ENCODE data around the gene FAM111B.
"Not testable (repeated sequence)": the region's sequence is repeated elsewhere in the genome, so short reads cannot be mapped to it uniquely, and the experiment has no call there.

DNA sequence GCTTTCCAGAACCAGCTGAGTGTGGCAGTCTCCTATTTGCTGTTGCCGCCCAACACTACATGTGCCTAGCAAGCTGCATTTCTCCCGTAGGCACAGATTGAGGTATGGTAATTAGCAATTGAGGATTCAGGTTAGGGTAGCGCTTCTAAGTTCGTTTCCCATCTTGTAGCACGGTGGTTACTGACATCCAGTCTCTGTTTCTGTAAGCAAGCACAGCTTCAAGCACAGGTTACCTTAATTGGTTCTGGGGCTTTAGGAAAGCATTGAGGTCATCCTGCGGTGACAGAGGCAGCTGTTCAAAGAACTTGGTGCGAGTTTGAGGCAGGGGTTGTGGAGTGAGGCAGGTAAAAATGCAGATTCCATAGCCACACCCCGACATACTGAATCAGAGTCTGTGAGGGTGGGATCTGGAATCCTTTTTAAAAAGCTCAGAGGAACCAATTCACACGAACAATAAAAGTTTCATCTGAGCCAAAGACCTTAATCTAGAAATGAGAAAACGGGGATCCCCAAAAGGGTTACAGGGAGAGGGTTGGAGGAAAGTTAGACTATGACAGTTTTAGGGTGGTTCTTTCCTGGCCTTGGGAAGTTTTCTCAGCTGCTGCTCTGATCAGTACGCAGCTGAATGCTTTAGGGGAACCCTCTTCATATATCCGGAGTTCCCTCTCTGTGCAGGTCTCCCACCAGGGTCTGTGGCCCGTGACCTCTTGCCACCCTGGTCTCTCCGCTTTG is 42.9 kb upstream of the FAM111B start:
- not testable (repeated sequence) for TF ChIP-seq MAFK (IDR thresholded peaks at IDR 0.05; ENCODE audit: low read depth, low read length); MXI1 (IDR thresholded peaks at IDR 0.05; ENCODE audit: borderline replicate concordance, low read depth, low read length); POLR2A (IDR thresholded peaks at IDR 0.05; ENCODE audit: low read depth, low read length); MAZ (IDR thresholded peaks at IDR 0.05; ENCODE audit: borderline replicate concordance, low read depth, low read length)
- TF ChIP-seq, protein P1, sequence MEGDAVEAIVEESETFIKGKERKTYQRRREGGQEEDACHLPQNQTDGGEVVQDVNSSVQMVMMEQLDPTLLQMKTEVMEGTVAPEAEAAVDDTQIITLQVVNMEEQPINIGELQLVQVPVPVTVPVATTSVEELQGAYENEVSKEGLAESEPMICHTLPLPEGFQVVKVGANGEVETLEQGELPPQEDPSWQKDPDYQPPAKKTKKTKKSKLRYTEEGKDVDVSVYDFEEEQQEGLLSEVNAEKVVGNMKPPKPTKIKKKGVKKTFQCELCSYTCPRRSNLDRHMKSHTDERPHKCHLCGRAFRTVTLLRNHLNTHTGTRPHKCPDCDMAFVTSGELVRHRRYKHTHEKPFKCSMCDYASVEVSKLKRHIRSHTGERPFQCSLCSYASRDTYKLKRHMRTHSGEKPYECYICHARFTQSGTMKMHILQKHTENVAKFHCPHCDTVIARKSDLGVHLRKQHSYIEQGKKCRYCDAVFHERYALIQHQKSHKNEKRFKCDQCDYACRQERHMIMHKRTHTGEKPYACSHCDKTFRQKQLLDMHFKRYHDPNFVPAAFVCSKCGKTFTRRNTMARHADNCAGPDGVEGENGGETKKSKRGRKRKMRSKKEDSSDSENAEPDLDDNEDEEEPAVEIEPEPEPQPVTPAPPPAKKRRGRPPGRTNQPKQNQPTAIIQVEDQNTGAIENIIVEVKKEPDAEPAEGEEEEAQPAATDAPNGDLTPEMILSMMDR (conservative IDR thresholded peaks at IDR 0.05; ENCODE audit: low read depth, low read length): not testable (repeated sequence)
- TF ChIP-seq, protein P2, sequence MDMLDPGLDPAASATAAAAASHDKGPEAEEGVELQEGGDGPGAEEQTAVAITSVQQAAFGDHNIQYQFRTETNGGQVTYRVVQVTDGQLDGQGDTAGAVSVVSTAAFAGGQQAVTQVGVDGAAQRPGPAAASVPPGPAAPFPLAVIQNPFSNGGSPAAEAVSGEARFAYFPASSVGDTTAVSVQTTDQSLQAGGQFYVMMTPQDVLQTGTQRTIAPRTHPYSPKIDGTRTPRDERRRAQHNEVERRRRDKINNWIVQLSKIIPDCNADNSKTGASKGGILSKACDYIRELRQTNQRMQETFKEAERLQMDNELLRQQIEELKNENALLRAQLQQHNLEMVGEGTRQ (IDR thresholded peaks at IDR 0.05; ENCODE audit: low read depth, low read length): not testable (repeated sequence)
